K562 treated with DMSO at 1 percent for 4 hours (cell line): ENCODE results near the gene DCAF5. TPM values are rescaled to one million over a fixed set of nuclear protein-coding genes. Genes with fewer than 3 reads are reported as not detected.

Experiments used
- total RNA-seq: library from RNA; unstranded; fragments of 300-600 nt; gene quantifications from 2 replicates; pipeline ENCODE4 v1.2.3, GENCODE V29; 2022; ENCODE audit not compliant: insufficient read depth

The DCAF5 gene
- 19.0 and 23.2 TPM in 2 replicates for total RNA-seq

GRCh38 chr14:69152902-69153151 is at the start of gene DCAF5:
TSS of gene DCAF5 (minus strand) at chr14:69153119. CDS start at chr14:69152978, 141 bp downstream.

GRCh38 chr14:69191340-69192111 is 38.6 kb upstream of the DCAF5 start, which contains the start of gene EXD2:
TSS of gene EXD2 (plus strand) at chr14:69191498. CDS start at chr14:69209471, 17,973 bp downstream.

Other genes starting within 250 kb of the DCAF5 start
- gene ACTN1, start 173.8 kb downstream of the DCAF5 start, total RNA-seq, result 64.4 and 70.9 TPM in 2 replicates
- gene EXD2, start 38.4 kb upstream of the DCAF5 start, total RNA-seq, result 5.0 and 5.9 TPM in 2 replicates
- not detected in 2 replicates for gene GALNT16, start 107.0 kb upstream of the DCAF5 start, total RNA-seq
- gene ERH, start 245.2 kb upstream of the DCAF5 start, total RNA-seq, result 107 and 132 TPM in 2 replicates
- gene SLC39A9, start 245.6 kb upstream of the DCAF5 start, total RNA-seq, result 22.5 and 24.0 TPM in 2 replicates